Psoas muscle (tissue), 8 donors: ENCODE data around the gene TLE4. TPM values are rescaled to one million over a fixed set of nuclear protein-coding genes. Genes with fewer than 3 reads are reported as not detected.

Experiments used
- ATAC-seq, 4 donors: fragments of 200-7000 bp; cut with Tn5 transposase; one replicate each; pipeline ENCODE4 v1.9.1; 2020; ENCODE audit warnings: moderate library complexity in 3 of 4, mild to moderate bottlenecking in 2 of 4
- DNase-seq, 2 donors: peaks; one replicate each; pipeline ENCODE4 v3.0.0-alpha.2; 2020
- H3K27ac ChIP-seq: fragments of 200-600 bp; one replicate; pipeline ENCODE4 v1.8.0; 2022
- H3K27me3 ChIP-seq, 3 donors: fragments of 200-600 bp in 1 of 3; one replicate each; pipeline versions ENCODE4 v1.6.1 to v1.8.0; 2013 to 2022; ENCODE audit warnings: low read length in 2 of 3, mild to moderate bottlenecking in 2 of 3, moderate library complexity in 1 of 3; ENCODE audit not compliant: insufficient read depth in 3 of 3
- H3K36me3 ChIP-seq, 2 donors: fragments of 200-600 bp in 1 of 2; one replicate each; pipeline versions ENCODE4 v1.6.1 to v1.8.0; 2013 to 2022; ENCODE audit warnings: low read depth in 1 of 2, mild to moderate bottlenecking in 1 of 2, moderate library complexity in 1 of 2; ENCODE audit not compliant: insufficient read depth in 1 of 2
- H3K4me1 ChIP-seq: fragments of 200-600 bp; one replicate; pipeline ENCODE4 v1.8.0; 2022
- H3K4me3 ChIP-seq: fragments of 200-600 bp; one replicate; pipeline ENCODE4 v1.8.0; 2022; ENCODE audit warnings: mild to moderate bottlenecking
- H3K9me3 ChIP-seq: fragments of 200-600 bp; one replicate; pipeline ENCODE4 v1.8.0; 2022
- WGBS, 3 donors: extraction: QIAGEN DNeasy Blood & Tissue Kit; methylation state at CpG; one replicate each; pipeline versions ENCODE4 v1.1.6 to v1.1.7; 2013; 5-methylcytosine and 5-hydroxymethylcytosine counted together
- intact Hi-C, 2 donors: fragments of 100-400 bp; cut with DNase I; formaldehyde crosslinking; loops; one replicate each; pipeline versions ENCODE4 v1.11.0 to v1.14.2; 2022
- polyA plus RNA-seq, 3 donors: library from polyadenylated mRNA; stranded (reverse); fragments of 200-250 nt; gene quantifications; one replicate each; pipeline ENCODE4 v1.2.3, GENCODE V29; 2013
- total RNA-seq, 4 donors: library from RNA; stranded (reverse); fragmentation: NEBNext Ultra II Directional in 2 of 4; extraction: Animal tissue kit (Norgen Biotek cat#: 25700) in 2 of 4; gene quantifications; one replicate each; pipeline versions ENCODE4 v1.2.1 to v1.2.4, GENCODE V29; 2021 to 2023
- TF ChIP-seq, protein P1 (sequence below): fragments of 200-600 bp; IDR thresholded peaks from one replicate; pipeline ENCODE4 v1.8.0; 2022; ENCODE audit warnings: antibody characterized with exemption
- donor health status: healthy with polysubstance abuse.
- donor health status: DM: no; HTN: no; CAD: no; lungs with moderate emphysema.
- donor health status: Bipolar disorder and iron deficiency.
- donor health status: healthy.
- donor health status: DM: yes; HTN: yes; CAD: no.
- donor health status: DM: no; HTN: no; CAD: no.
- donor health status: DM: no; HTN: no; CAD: no.
- donor health status: DM: yes; HTN: yes; CAD: no.

TLE4 gene
- total and polyA plus RNA-seq, 7 donors: 5.1 to 51.9 (median 18.5) TPM

DNA sequence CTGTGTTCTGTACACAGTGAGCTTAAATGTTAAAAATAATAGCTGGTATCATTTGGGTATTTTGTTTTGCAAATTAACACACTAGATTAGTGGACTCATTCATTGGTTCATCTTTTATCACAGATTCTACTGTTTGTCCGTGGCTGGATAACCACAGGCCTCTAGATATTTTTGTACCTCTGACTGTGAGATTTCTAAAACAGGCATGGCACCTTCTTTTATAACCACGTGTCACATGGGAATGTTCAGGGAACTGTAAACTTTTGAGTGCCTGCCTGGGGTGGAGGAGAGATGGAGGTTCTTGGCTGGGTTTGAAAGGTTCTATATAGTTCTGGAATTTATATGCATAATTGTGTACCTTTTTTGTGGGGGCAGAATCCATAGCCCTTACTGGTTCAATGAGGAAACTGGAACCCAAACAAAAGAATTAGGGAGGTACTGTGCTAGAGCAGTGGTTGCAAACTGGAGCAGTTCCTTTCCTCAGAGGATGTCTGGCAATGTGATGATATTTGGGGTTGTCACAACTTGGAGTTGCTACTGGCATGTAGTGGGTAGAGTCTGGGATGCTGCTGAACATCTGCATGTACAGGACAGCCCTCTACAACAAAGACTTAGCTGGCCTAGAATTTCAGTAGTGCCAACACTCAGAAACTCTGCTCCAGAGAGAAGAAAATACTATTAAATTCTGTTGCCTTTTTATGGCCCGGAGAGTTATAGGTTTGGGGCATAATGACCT lies 16.9 kb downstream of the TLE4 start:
- no peak overlapping the region for H3K27ac ChIP-seq
- H3K4me3 ChIP-seq: no peak overlapping the region
- no peaks in the 10 kb centered on the region for H3K27me3 ChIP-seq
- H3K36me3 ChIP-seq: no peaks in the 10 kb centered on the region
- 53 to 64% (median 54%) methylated on average over 3 of the region's 3 CpGs for WGBS, 3 donors
- ATAC-seq (peak in 1 of 4 donors; percentile 32), DNase-seq (no peak)
- TF ChIP-seq, protein P1, sequence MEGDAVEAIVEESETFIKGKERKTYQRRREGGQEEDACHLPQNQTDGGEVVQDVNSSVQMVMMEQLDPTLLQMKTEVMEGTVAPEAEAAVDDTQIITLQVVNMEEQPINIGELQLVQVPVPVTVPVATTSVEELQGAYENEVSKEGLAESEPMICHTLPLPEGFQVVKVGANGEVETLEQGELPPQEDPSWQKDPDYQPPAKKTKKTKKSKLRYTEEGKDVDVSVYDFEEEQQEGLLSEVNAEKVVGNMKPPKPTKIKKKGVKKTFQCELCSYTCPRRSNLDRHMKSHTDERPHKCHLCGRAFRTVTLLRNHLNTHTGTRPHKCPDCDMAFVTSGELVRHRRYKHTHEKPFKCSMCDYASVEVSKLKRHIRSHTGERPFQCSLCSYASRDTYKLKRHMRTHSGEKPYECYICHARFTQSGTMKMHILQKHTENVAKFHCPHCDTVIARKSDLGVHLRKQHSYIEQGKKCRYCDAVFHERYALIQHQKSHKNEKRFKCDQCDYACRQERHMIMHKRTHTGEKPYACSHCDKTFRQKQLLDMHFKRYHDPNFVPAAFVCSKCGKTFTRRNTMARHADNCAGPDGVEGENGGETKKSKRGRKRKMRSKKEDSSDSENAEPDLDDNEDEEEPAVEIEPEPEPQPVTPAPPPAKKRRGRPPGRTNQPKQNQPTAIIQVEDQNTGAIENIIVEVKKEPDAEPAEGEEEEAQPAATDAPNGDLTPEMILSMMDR: no peak
- H3K9me3 ChIP-seq: no peaks in the 10 kb centered on the region
- intact Hi-C loops: loop anchor here in 1 of 2 donors (5.0 kb wide), 1 partner anchor 34 kb away; no protein-coding TSS in a partner anchor
- H3K4me1 ChIP-seq: peaks cover 44% of the 10 kb centered on the region

DNA sequence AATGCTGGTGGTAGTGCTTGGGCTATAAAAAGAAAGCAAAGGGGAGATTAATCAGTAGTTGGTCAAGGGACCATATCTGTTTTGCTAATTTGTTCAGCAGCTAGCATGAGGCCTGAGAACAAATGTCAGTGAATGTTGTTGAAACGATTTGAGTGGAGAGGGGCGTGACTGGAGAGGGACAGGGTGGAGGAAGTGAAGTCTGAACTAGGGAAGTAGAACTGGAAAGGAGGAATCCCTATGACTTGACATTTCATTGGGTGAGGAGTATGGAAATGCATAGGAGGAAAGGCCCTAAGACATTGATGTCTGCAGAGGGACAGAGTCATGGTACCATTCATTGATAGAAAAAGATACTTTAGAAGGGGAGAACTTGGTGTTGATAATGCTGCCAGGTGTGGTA lies 19.7 kb downstream of the TLE4 start:
- intact Hi-C loops: no loop called here
- 57 to 80% (median 59%) methylated on average over 2 of the region's 2 CpGs for WGBS, 3 donors

DNA sequence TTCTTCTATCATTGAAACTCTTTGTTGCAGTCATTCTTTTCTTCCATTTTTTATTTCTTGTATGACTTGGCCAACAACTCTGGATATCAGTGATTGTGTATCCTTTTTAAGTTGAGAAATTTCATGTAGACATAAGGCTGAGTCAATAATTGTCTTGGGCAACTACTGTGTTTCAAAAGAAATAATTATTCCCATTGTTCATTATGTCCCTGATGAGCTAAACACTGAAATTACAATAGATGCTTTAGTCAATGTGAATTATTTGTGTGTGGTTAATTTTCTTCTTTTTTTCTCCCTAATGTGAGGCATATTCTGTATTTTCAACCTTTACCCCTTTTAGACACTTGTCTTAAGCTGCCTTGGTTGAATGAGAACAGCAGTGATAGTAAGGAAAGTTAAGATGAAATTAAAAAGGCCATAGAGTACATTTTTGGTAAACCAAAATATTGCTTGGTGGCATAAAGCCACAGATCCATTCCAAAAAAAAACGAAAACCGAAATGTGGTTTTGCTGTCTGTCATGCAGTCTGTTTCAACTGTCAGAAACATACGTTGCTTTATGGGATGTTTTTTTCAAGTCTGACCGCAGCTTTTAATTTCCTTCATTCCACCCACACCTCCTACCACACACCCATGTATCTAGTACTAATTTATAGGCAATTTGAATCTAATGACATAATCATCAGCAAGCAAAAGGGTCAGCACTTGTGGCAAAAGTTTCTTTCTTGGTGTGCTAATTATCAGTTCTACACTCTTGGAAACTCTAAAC lies 21.1 kb downstream of the TLE4 start:
- Histone ChIP-seq H3K27me3 (no peaks in the 10 kb centered on the region), H3K4me3 (no peak overlapping the region), H3K36me3 (no peaks in the 10 kb centered on the region), H3K4me1 (peaks cover 25% of the 10 kb centered on the region), H3K9me3 (no peaks in the 10 kb centered on the region), H3K27ac (no peak overlapping the region)
- DNase-seq (no peak), ATAC-seq (no peak)
- 70 to 81% (median 74%) methylated on average over 4 of the region's 4 CpGs for WGBS, 3 donors
- intact Hi-C loops: no loop called here
- TF ChIP-seq, protein P1: no peak

More for the DNA sequence above, 19.7 kb downstream of the TLE4 start:
- no peak for ATAC-seq
- H3K9me3 ChIP-seq: no peaks in the 10 kb centered on the region
- peaks cover 34% of the 10 kb centered on the region for H3K4me1 ChIP-seq
- no peak for DNase-seq
- TF ChIP-seq, protein P1: no peak
- no peaks in the 10 kb centered on the region for H3K36me3 ChIP-seq
- no peak overlapping the region for H3K27ac ChIP-seq
- H3K4me3 ChIP-seq: no peak overlapping the region
- H3K27me3 ChIP-seq: no peaks in the 10 kb centered on the region

DNA sequence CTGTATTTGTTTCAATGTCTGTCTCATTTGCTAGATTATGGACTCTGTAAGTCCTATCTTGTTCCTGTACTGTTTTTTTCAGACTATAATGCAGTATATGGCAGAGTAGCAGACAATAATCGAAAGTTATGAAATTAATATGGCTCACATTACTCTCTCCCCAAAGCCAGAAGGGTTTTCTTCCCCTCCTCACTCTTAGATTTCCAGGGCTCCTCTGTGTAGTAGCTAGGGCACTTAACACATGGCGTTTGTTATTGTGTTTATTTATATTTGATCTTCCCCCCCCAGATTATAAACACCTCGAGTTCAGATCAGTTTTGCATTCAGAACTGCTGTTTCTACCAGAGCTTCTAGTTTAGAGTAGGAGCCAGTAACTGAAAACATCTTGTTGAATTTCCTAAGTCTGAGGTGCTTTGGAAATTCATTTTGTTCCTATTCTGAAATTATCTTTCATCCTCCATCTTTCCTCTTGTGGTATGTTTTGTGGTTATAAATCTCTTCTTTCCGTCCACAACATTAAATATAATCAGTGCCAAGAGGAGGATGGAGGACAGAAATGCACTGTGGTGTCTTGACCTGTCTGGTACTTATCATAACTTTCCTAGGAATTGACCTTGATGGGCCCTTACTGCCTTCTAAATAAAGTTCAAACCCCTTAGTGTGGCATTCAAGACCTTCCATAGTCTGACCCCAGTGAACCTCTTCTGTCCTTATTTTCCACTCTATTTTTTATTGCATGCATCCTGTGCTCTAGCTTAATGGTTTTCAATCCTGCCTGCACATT lies 27.0 kb downstream of the TLE4 start:
- H3K27ac ChIP-seq: no peak overlapping the region
- no peak overlapping the region for H3K4me3 ChIP-seq
- WGBS, 3 donors: 42 to 64% (median 44%) methylated on average over 4 of the region's 4 CpGs
- H3K4me1 ChIP-seq: peaks cover 4% of the 10 kb centered on the region
- intact Hi-C loops: no loop called here
- TF ChIP-seq, protein P1: no peak
- no peaks in the 10 kb centered on the region for H3K36me3 ChIP-seq
- DNase-seq (no peak), ATAC-seq (no peak)
- no peaks in the 10 kb centered on the region for H3K27me3 ChIP-seq
- peaks cover 7% of the 10 kb centered on the region for H3K9me3 ChIP-seq
